K562 (cell line): ENCODE measurements around the gene TTLL9. TPM values are rescaled to one million over a fixed set of nuclear protein-coding genes. Genes with fewer than 3 reads are reported as not detected.

Experiments used
- ATAC-seq: fragments of 200-7000 bp; cut with Tn5 transposase; 3 replicates; pipeline ENCODE4 v1.9.1; 2020; ENCODE audit warnings: moderate library complexity
- BruUV-seq: library from RNA; stranded (reverse); fragments of 400-500 nt; replicated peaks from 2 replicates; lab custom pipeline; 2021; lab: Mats Ljungman, UMichigan
- CTCF ChIA-PET: fragments of 300-600 bp; formaldehyde crosslinking; extraction: SDS; loops from one replicate; lab custom pipeline; 2021; ENCODE audit warnings: low intra/inter-chr PET ratio; lab: Yijun Ruan, JAX
- POLR2A ChIA-PET: fragments of 300-600, 350-650 bp; sonication (Branson Sonifier 250); formaldehyde crosslinking; extraction: SDS; loops from one replicate; lab custom pipeline; 2021; ENCODE audit warnings: antibody characterized with exemption, inconsistent platforms; lab: Yijun Ruan, JAX
- DNase-seq, 4 experiments: peaks; one replicate each; pipeline versions ENCODE4 v3.0.0 to v3.0.0-alpha.2; 2011 to 2018; ENCODE audit warnings: low spot score in 3 of 4, mixed read lengths in 3 of 4; ENCODE audit errors: extremely low read depth in 1 of 4
- FAIRE-seq: peaks from 2 replicates; lab custom pipeline; 2011; peaks lifted over from hg19 to GRCh38; lab: Jason Lieb, UNC
- H2AFZ ChIP-seq: 2 replicates; pipeline ENCODE4 v1.6.0; 2011; ENCODE audit warnings: low read depth, low read length, control low read depth, inconsistent platforms
- H3K27ac ChIP-seq: fragments of 200-600 bp; 3 replicates; pipeline ENCODE4 v1.8.0; 2011; ENCODE audit warnings: low read depth, mild to moderate bottlenecking, control low read depth, inconsistent platforms, low read length, moderate library complexity, mixed read lengths; ENCODE audit errors: extremely low read depth
- H3K27me3 ChIP-seq, 2 experiments: fragments of 300-600 bp in 1 of 2; 2 replicates in 1 of 2; 3 replicates in 1 of 2; pipeline versions ENCODE4 v1.6.0 to v1.8.0; 2011; ENCODE audit warnings: inconsistent platforms in 2 of 2, low read length in 2 of 2, mild to moderate bottlenecking in 1 of 2, mixed read lengths in 1 of 2, moderate library complexity in 1 of 2; ENCODE audit not compliant: control insufficient read depth in 2 of 2, insufficient read depth in 2 of 2
- H3K36me3 ChIP-seq: fragments of 300-600 bp; 3 replicates; pipeline ENCODE4 v1.8.0; 2011; ENCODE audit warnings: mild to moderate bottlenecking, low read length, inconsistent platforms; ENCODE audit not compliant: control insufficient read depth, insufficient read depth
- H3K4me1 ChIP-seq, 2 experiments: fragments of 200-600 bp in 1 of 2; replicated peaks in 1 of 2; 2 replicates in 1 of 2; 3 replicates in 1 of 2; pipeline versions ENCODE4 v1.5.1 to v1.8.0; 2011; ENCODE audit warnings: inconsistent platforms in 2 of 2, low read length in 2 of 2, mild to moderate bottlenecking in 1 of 2, mixed read lengths in 1 of 2, moderate library complexity in 1 of 2; ENCODE audit not compliant: control insufficient read depth in 2 of 2, insufficient read depth in 2 of 2
- H3K4me2 ChIP-seq: 2 replicates; pipeline ENCODE4 v1.6.1; 2011; ENCODE audit warnings: low read length, control low read depth, inconsistent platforms, mixed read lengths; ENCODE audit not compliant: insufficient read depth
- H3K4me3 ChIP-seq: fragments of 200-600 bp; sonication (generic), shearing (Covaris generic); 2 replicates; pipeline ENCODE4 v1.5.1; 2016; ENCODE audit warnings: control low read depth, inconsistent platforms
- H3K79me2 ChIP-seq: fragments of 200-600 bp; 3 replicates; pipeline ENCODE4 v1.8.0; 2011; ENCODE audit warnings: low read length, inconsistent platforms; ENCODE audit not compliant: control insufficient read depth, insufficient read depth
- H3K9ac ChIP-seq, 2 experiments: 2 replicates each; pipeline versions ENCODE4 v1.6.0 to v1.6.1; 2011; ENCODE audit warnings: low read depth in 2 of 2, low read length in 2 of 2, control low read depth in 1 of 2, inconsistent platforms in 1 of 2, mild to moderate bottlenecking in 1 of 2, mixed read lengths in 1 of 2; ENCODE audit not compliant: insufficient read depth in 1 of 2
- H3K9me1 ChIP-seq: one replicate; pipeline ENCODE4 v1.6.0; 2011; ENCODE audit warnings: inconsistent platforms, mild to moderate bottlenecking, low read length, moderate library complexity; ENCODE audit not compliant: control insufficient read depth, insufficient read depth
- H3K9me3 ChIP-seq: replicated peaks from 2 replicates; pipeline ENCODE4 v1.5.1; 2011; ENCODE audit warnings: low read depth, low read length, inconsistent platforms; ENCODE audit not compliant: control insufficient read depth, insufficient read depth
- H4K20me1 ChIP-seq: replicated peaks from 2 replicates; pipeline ENCODE4 v1.6.1; 2011; ENCODE audit warnings: low read length, inconsistent platforms, mixed read lengths; ENCODE audit not compliant: control insufficient read depth, insufficient read depth
- LARP7 ChIP-seq: fragments of 450-650 bp; IDR thresholded peaks from 2 replicates; pipeline ENCODE4 v1.6.1; 2016
- NR2C1 ChIP-seq, 2 experiments: fragments of 450-650 bp; IDR thresholded peaks; 2 replicates each; pipeline ENCODE4 v1.6.1; 2017; ENCODE audit warnings: mild to moderate bottlenecking in 2 of 2, antibody characterized with exemption in 1 of 2, inconsistent platforms in 1 of 2, missing compliant biosample characterization in 1 of 2, missing genetic modification characterization in 1 of 2
- NR2C2 ChIP-seq, 2 experiments: fragments of 200-800 bp in 1 of 2; sonication (Bioruptor generic) in 1 of 2; sonication (generic) in 1 of 2; formaldehyde crosslinking in 1 of 2; IDR thresholded peaks; 2 replicates each; pipeline versions ENCODE4 v1.6.1 to v1.8.0; 2016 to 2022; ENCODE audit warnings: mild to moderate bottlenecking in 1 of 2, missing compliant biosample characterization in 1 of 2, missing genetic modification characterization in 1 of 2, missing genetic modification reagents in 1 of 2
- WGBS: fragments of 100-300 bp; shearing (Covaris generic); methylation state at CpG from one replicate; pipeline ENCODE4 v1.1.6; 2016; ENCODE audit warnings: low coverage, mixed read lengths; ENCODE audit not compliant: insufficient coverage; ENCODE audit errors: missing lambda C conversion rate; 5-methylcytosine and 5-hydroxymethylcytosine counted together
- in situ Hi-C: fragments of 300-500 bp; cut with MboI; formaldehyde crosslinking; loops from 4 replicates; pipeline ENCODE4 v1.15.0; 2018; ENCODE audit warnings: inconsistent platforms, mixed read lengths
- intact Hi-C: fragments of 100-400 bp; cut with micrococcal nuclease; formaldehyde crosslinking; loops from 2 replicates; pipeline ENCODE4 v1.14.2; 2022
- polyA plus RNA-seq, 8 experiments: library from polyadenylated mRNA; depleted of rRNA in 4 of 8; stranded (reverse) in 5 of 8; unstranded in 3 of 8; fragments of >200 nt; fragmentation: Nextera tagmentation in 2 of 8; fragmentation: Illumina TruSeq in 1 of 8; extraction: Ambion mirVana in 2 of 8; extraction: Trizol in 1 of 8; gene quantifications; 2 replicates each; pipeline versions ENCODE4 v1.2.1 to v1.2.3, GENCODE V29; 2011 to 2014; ENCODE audit warnings: inconsistent platforms in 1 of 8, missing spikeins in 1 of 8
- total RNA-seq, 7 experiments: library from RNA; depleted of rRNA in 6 of 7; stranded (reverse); fragments of >200 nt in 6 of 7; fragmentation: Illumina TruSeq in 2 of 7; extraction: Trizol in 2 of 7; gene quantifications; 2 replicates each; pipeline versions ENCODE4 v1.2.1 to v1.2.3, GENCODE V29; 2011 to 2021; ENCODE audit warnings: low replicate concordance in 1 of 7
- TF ChIP-seq, protein P1 (sequence below): fragments of 450-650 bp; IDR thresholded peaks from 2 replicates; pipeline ENCODE4 v1.6.1; 2016; ENCODE audit warnings: mild to moderate bottlenecking

Gene TTLL9
- total and polyA plus RNA-seq, 9 of the 15 experiments (the other 6 are each of a cell fraction or from before 2014, with no cell fraction given): 0.06 to 0.07 TPM; not detected in 7

- TF ChIP-seq, protein P1, sequence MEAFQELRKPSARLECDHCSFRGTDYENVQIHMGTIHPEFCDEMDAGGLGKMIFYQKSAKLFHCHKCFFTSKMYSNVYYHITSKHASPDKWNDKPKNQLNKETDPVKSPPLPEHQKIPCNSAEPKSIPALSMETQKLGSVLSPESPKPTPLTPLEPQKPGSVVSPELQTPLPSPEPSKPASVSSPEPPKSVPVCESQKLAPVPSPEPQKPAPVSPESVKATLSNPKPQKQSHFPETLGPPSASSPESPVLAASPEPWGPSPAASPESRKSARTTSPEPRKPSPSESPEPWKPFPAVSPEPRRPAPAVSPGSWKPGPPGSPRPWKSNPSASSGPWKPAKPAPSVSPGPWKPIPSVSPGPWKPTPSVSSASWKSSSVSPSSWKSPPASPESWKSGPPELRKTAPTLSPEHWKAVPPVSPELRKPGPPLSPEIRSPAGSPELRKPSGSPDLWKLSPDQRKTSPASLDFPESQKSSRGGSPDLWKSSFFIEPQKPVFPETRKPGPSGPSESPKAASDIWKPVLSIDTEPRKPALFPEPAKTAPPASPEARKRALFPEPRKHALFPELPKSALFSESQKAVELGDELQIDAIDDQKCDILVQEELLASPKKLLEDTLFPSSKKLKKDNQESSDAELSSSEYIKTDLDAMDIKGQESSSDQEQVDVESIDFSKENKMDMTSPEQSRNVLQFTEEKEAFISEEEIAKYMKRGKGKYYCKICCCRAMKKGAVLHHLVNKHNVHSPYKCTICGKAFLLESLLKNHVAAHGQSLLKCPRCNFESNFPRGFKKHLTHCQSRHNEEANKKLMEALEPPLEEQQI: no peak
These were observed 27.8 kb upstream of the TTLL9 start (continued) for GRCh38 chr20:31842471-31843157.

- intact Hi-C loops: no loop called here
- Histone ChIP-seq H3K4me2 (no peak overlapping the region), H4K20me1 (peaks cover 7% of the 10 kb centered on the region; the same call in 1 of the 2 replicates), H3K27ac (no peak overlapping the region), H3K4me1 (peaks cover 7 to 41% of the 10 kb centered on the region in 2 experiments), H3K79me2 (no peaks in the 10 kb centered on the region), H3K4me3 (no peak overlapping the region), H3K9me3 (no peaks in the 10 kb centered on the region), H3K9ac (no peak overlapping the region; a peak in 1 of 4 replicates), H2AFZ (no peak overlapping the region), H3K36me3 (no peaks in the 10 kb centered on the region), H3K27me3 (peaks cover 3 to 9% of the 10 kb centered on the region in 2 experiments; a peak in 4 of 5 replicates), H3K9me1 (no peaks in the 10 kb centered on the region)
- in situ Hi-C loops: loop anchor here (25.0 kb wide), 1 partner anchor 819 kb away; the partner anchor contains the start of gene C20orf203
- FAIRE-seq: peak; percentile 26
- no peak for DNase-seq
- POLR2A ChIA-PET: no interaction called here
- BruUV-seq: no TSS peak
- no peak for TF ChIP-seq NR2C2 (CRISPR knock-in tag; IDR thresholded peaks at IDR 0.05)
- 0 out of 2 replicates have a peak, but pooled peaks have one; percentile 54 for TF ChIP-seq NR2C2 (tag; IDR thresholded peaks at IDR 0.05)
- no peak for TF ChIP-seq LARP7
- TF ChIP-seq NR2C1 (IDR thresholded peaks at IDR 0.05): peak; percentile 76
- TF ChIP-seq NR2C1 (tag; IDR thresholded peaks at IDR 0.05): peak; percentile 71
- CTCF ChIA-PET: interaction anchor here (0.6 kb wide), 1 partner anchor 325 kb away, joined by 3 read pairs; no protein-coding TSS in a partner anchor
- ATAC-seq: no peak
- WGBS: 10% methylated on average over 5 of the region's 6 CpGs
These were observed 27.1 kb upstream of the TTLL9 start for GRCh38 chr20:31843288-31843687.
